ENCODE data around the gene PPP2R2C. TPM values are rescaled to one million over a fixed set of nuclear protein-coding genes. Genes with fewer than 3 reads are reported as not detected.
A peak's percentile ranks its signal among the peaks of the same experiment; 100 is the strongest.

PPP2R2C gene
- total and polyA plus RNA-seq, 9 of the 15 experiments (the other 6 are each of a cell fraction or from before 2014, with no cell fraction given), result 0.04 to 0.06 TPM; not detected in 7

DNA sequence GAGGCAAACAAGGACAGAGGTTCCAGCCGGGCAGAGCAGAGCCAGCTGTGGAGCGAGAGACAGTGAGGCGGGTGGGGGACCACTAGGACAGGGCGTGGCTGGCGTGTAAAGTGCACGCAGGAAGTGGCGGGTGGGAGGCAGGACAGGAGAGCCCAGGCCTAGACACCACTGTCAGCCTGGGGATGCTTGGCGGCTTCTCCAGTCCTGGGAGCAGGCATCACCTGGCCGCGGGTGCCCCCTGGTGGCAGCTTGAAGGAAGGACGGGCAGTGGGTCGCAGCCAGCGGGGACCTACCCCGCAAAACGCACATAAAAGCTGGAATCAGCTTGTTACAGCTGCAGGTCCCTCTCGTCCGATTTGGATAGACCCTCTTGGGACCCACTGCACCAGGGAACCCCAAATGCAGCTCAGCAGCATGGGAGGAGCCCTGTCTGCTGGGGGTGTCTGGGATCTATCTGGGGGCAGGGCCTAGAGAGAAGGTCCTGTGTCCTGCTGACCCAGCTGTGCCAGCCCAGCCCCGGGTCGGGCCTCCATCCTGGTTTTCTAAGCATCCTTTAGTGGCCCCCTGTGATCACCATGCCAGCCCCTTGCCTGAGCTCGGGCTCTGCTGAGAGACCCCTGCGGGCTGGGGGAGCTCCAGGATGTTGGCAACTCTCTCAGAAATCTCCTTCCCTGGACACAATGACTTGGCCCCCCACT is 145.0 kb downstream of the PPP2R2C start (continued):
- TF ChIP-seq RAD21 (CRISPR knock-in tag; conservative IDR thresholded peaks at IDR 0.05 in 1 of 2, IDR thresholded peaks at IDR 0.05 in 1 of 2) (peak; percentile 78 to 94), SAP30 (IDR thresholded peaks at IDR 0.05; ENCODE audit: borderline replicate concordance, insufficient read depth, low read depth, low read length, poor library complexity, severe bottlenecking) (no peak), REST (IDR thresholded peaks at IDR 0.05; ENCODE audit: borderline replicate concordance) (peak; percentile 90), REST (CRISPR knock-in tag; IDR thresholded peaks at IDR 0.05; ENCODE audit: low read depth) (no peak), ZNF121 (CRISPR knock-in tag; conservative IDR thresholded peaks at IDR 0.05) (no peak), STAG1 (CRISPR knock-in tag; IDR thresholded peaks at IDR 0.05; ENCODE audit: borderline replicate concordance) (peak; percentile 72; the same call in 1 of the 2 replicates), DDX20 (tag; IDR thresholded peaks at IDR 0.05; ENCODE audit: low read depth) (no peak), SMC3 (conservative IDR thresholded peaks at IDR 0.05; ENCODE audit: insufficient read depth, low read depth, low read length) (peak; percentile 96), CREM (IDR thresholded peaks at IDR 0.05; ENCODE audit: low read depth) (0 out of 2 replicates have a peak, but pooled peaks have one; percentile 19), RFX1 (IDR thresholded peaks at IDR 0.05) (no peak), ZBTB12 (CRISPR knock-in tag; IDR thresholded peaks at IDR 0.05) (no peak)
